A673 (cell line): Measurements from ENCODE around the gene CYP2D6.

Experiments used
- CTCF ChIP-seq: fragments of 300-800, 200-600 bp; sonication (generic); conservative IDR thresholded peaks from 2 replicates; pipeline ENCODE4 v1.5.1; 2017; ENCODE audit warnings: low read depth, mild to moderate bottlenecking, antibody characterized with exemption, low read length, moderate library complexity, mixed read lengths
- EZH2 ChIP-seq: fragments of 200-600 bp; sonication (generic); IDR thresholded peaks from 2 replicates; pipeline ENCODE4 v1.6.1; 2017; ENCODE audit warnings: borderline replicate concordance, low read depth, mild to moderate bottlenecking, mixed read lengths, antibody characterized with exemption, low read length; ENCODE audit not compliant: poor library complexity, severe bottlenecking

GRCh38 chr22:42168476-42168875 lies 37.9 kb upstream of the CYP2D6 start:
- TF ChIP-seq EZH2 (no peak), CTCF (no peak)
